ENCODE data around the gene FBP2. TPM values are rescaled to one million over a fixed set of nuclear protein-coding genes. Genes with fewer than 3 reads are reported as not detected.

The FBP2 gene
- total and polyA plus RNA-seq, 2 of the 4 experiments (the other 2 are of a cell fraction), result not detected

- ChIA-PET CTCF (no interaction called here), POLR2A (ENCODE audit: unreplicated experiment) (no interaction called here)
- no peak overlapping the region for H2BK120ac ChIP-seq (ENCODE audit: low read depth, low read length)
- no peak overlapping the region for H3K27ac ChIP-seq (ENCODE audit: insufficient read depth, low read length)
- no peak overlapping the region for H2AK5ac ChIP-seq (ENCODE audit: low read depth, low read length)
- ATAC-seq (ENCODE audit: low read depth) (no peak), DNase-seq (no peak)
- H4K8ac ChIP-seq (ENCODE audit: low read depth in 2 of 2, low read length in 2 of 2), result no peak overlapping the region
- peaks cover 46% of the 10 kb centered on the region for H3K27me3 ChIP-seq (ENCODE audit: control insufficient read depth, insufficient read depth, low read length)
- H4K91ac ChIP-seq (ENCODE audit: insufficient read depth, low read depth, low read length), result no peak overlapping the region
- H3K9me3 ChIP-seq (ENCODE audit: control insufficient read depth, insufficient read depth, low read length), result no peaks in the 10 kb centered on the region
- H3K23ac ChIP-seq (ENCODE audit: low read depth, low read length), result no peak overlapping the region
- no peak for TF ChIP-seq NFE2L2 (IDR thresholded peaks at IDR 0.05; ENCODE audit: low read depth, low read length)
- no peak for TF ChIP-seq BHLHE40 (IDR thresholded peaks at IDR 0.05; ENCODE audit: low read depth, low read length)
- no peak for TF ChIP-seq SMC3 (IDR thresholded peaks at IDR 0.05; ENCODE audit: low read depth, low read length)
- TF ChIP-seq MAZ (IDR thresholded peaks at IDR 0.05; ENCODE audit: borderline replicate concordance, low read depth, low read length), result no peak
- no peak for TF ChIP-seq FOS (IDR thresholded peaks at IDR 0.05; ENCODE audit: low read depth, low read length)
- TF ChIP-seq RFX5 (IDR thresholded peaks at IDR 0.05; ENCODE audit: low read depth, low read length), result no peak
- no peak for TF ChIP-seq MAFK (IDR thresholded peaks at IDR 0.05; ENCODE audit: low read depth, low read length)
- no peak for TF ChIP-seq ELK1 (IDR thresholded peaks at IDR 0.05; ENCODE audit: borderline replicate concordance, low read depth, low read length)
- no peak for TF ChIP-seq RAD21 (IDR thresholded peaks at IDR 0.05; ENCODE audit: low read length)
- no peak for TF ChIP-seq MXI1 (IDR thresholded peaks at IDR 0.05; ENCODE audit: borderline replicate concordance, low read depth, low read length)
- TF ChIP-seq CEBPB (IDR thresholded peaks at IDR 0.05; ENCODE audit: low read depth, low read length), result no peak
- TF ChIP-seq POLR2A (IDR thresholded peaks at IDR 0.05; ENCODE audit: low read depth, low read length), result no peak
- no peak for TF ChIP-seq CHD1 (IDR thresholded peaks at IDR 0.05; ENCODE audit: low read depth, low read length)
- TF ChIP-seq USF2 (IDR thresholded peaks at IDR 0.05; ENCODE audit: low read depth, low read length), result no peak
- no peak for TF ChIP-seq RCOR1 (IDR thresholded peaks at IDR 0.05; ENCODE audit: insufficient replicate concordance, low read length)
- TF ChIP-seq CTCF (conservative IDR thresholded peaks at IDR 0.05; ENCODE audit: low read depth, low read length), result no peak
- H2AFZ ChIP-seq (replicated peaks; ENCODE audit: low read length, poor library complexity), result peak overlapping the region; percentile 72
- WGBS, 2 experiments (ENCODE audit: extremely low coverage in 2 of 2, insufficient read length in 1 of 2), result 56% methylated on average over 8 of the region's 15 CpGs; no CpG with 5 or more reads in 1 of the 2 experiments
- H3K4ac ChIP-seq (ENCODE audit: low read depth, low read length), result no peak overlapping the region
- H3K14ac ChIP-seq (replicated peaks; ENCODE audit: low read depth, low read length), result no peak overlapping the region
- no peak overlapping the region for H2AK9ac ChIP-seq (replicated peaks; ENCODE audit: low read depth, low read length, poor library complexity)
- H3K4me2 ChIP-seq (ENCODE audit: low read depth, low read length), result no peak overlapping the region; the same call in 1 of the 2 replicates
- no peaks in the 10 kb centered on the region; the same call in 1 of the 2 replicates for H3K4me1 ChIP-seq (ENCODE audit: control insufficient read depth, insufficient read depth, low read length)
- no peaks in the 10 kb centered on the region for H3K79me1 ChIP-seq (ENCODE audit: low read depth in 1 of 2, low read length in 2 of 2)
- no TSS peak for BruUV-seq (replicated peaks)
- H3K9me1 ChIP-seq (ENCODE audit: insufficient read depth, low read length), result no peaks in the 10 kb centered on the region
- in situ Hi-C loops (cut with MboI; ENCODE audit: low sequenced_read_pairs) (no loop called here), dilution Hi-C loops (cut with HindIII; ENCODE audit: low sequenced_read_pairs, unreplicated experiment) (no loop called here), intact Hi-C loops (cut with micrococcal nuclease) (no loop called here)
- H2BK20ac ChIP-seq (ENCODE audit: low read depth, low read length), result no peak overlapping the region
- no peak overlapping the region for H2BK5ac ChIP-seq (ENCODE audit: low read depth, low read length, poor library complexity, severe bottlenecking)
- no peak overlapping the region for H3K9ac ChIP-seq (ENCODE audit: low read depth, low read length)
- no peak overlapping the region for H2BK15ac ChIP-seq (ENCODE audit: low read depth, low read length)
- no peaks in the 10 kb centered on the region for H4K20me1 ChIP-seq (ENCODE audit: insufficient read depth, low read length)
- no peak overlapping the region for H3K18ac ChIP-seq (ENCODE audit: low read depth, low read length)
- no peak overlapping the region for H3K56ac ChIP-seq (ENCODE audit: extremely low read depth, insufficient read depth, low read length)
- no peak overlapping the region for H3K4me3 ChIP-seq (ENCODE audit: insufficient read depth, low read depth, low read length)
- H3K36me3 ChIP-seq (ENCODE audit: control insufficient read depth, insufficient read depth, low read length), result no peaks in the 10 kb centered on the region
- no peak overlapping the region for H4K5ac ChIP-seq (ENCODE audit: low read depth, low read length)
Measured at GRCh38 chr9:94639999-94640376, 46.4 kb upstream of the FBP2 start.

Measured in IMR-90 (cell line).